HG03139 (cell line): ENCODE results near the gene APMAP.

Source experiments
- ATAC-seq: cut with Tn5 transposase; IDR thresholded peaks from one replicate; pipeline ENCODE4 v1.9.1; 2021; ENCODE audit not compliant: unreplicated experiment

APMAP gene

GRCh38 chr20:25024171-25024570 is 31.6 kb upstream of the APMAP start:
- no peak for ATAC-seq

DNA sequence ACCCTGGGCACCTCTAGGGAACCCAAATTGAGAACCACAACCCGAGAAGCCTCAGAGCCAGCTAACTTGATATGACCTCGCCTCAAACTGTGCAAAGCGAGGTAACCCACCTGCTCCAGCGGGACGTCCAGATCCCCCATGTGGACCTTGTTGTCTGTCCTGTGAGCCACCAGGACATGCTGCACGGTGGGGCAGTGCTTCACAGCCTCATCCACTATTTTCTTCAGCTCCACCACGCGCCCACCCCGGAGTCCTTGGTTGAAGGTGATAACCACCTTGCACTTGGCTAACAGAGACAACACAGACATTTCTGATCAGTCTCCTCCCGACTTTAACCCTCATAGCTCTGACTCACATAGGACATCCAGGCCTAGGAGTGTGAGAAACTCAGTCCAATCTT is 30.8 kb upstream of the APMAP start:
- ATAC-seq: no peak

DNA sequence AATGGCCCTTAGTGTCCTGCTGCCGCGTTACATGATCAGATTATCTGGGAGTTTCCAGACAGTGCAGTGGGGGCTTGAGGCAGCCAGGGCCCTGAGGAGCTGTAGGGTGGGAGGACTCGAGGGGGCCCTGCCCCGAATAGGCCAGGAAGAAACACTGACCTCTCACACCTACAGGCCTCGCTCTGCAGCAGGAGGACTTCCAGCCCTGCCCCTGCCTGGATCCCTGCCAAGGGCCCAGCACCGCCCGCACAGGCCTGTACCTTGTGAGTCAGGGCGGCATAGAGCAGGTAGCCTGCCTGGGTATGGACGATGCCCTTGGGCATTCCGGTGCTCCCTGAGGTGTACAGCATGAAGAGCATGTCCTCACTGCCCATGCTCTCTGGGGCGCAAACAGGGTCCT is 30.1 kb upstream of the APMAP start:
- ATAC-seq: no peak

DNA sequence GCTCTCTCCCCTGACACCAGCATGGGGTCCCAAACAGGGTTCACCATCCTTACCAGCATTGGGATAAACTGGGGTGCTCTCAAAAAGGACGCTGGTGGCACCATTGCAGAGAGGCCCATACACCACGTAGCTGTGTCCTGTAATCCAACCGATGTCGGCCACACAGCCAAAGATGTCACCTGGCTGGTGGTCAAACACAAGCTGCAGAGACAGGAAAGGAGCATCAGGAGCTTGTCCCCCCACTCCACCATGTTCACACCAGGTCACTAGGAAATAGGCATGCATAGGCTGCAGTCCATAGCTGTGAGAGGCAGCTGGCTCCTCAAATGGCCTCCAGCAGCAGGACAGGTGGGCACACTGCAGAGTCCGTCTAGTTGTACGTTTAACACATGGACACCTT is 28.8 kb upstream of the APMAP start:
- ATAC-seq: no peak

GRCh38 chr20:25020901-25021301 is 28.4 kb upstream of the APMAP start:
- no peak for ATAC-seq

DNA sequence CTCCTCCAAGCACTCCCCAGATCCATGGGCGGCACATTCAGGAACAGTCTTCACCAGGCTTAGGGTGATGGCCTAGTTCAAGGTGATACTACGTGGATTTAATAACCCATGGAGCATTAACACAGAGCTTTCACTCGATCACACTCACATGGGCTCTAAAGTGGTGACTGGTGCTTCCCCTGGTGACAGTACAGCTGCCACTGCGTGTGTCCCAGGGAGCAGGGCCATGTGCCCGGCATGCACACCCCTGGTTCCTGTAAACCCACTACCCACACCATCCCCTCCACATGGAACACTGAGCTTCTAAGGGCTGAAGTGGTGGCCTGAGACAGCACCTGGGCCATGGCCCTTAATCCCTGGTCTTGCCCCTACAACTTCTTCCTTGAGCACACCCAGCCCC is 27.8 kb upstream of the APMAP start:
- no peak for ATAC-seq

GRCh38 chr20:25019381-25020155 is 27.0 kb upstream of the APMAP start:
- no peak for ATAC-seq

DNA sequence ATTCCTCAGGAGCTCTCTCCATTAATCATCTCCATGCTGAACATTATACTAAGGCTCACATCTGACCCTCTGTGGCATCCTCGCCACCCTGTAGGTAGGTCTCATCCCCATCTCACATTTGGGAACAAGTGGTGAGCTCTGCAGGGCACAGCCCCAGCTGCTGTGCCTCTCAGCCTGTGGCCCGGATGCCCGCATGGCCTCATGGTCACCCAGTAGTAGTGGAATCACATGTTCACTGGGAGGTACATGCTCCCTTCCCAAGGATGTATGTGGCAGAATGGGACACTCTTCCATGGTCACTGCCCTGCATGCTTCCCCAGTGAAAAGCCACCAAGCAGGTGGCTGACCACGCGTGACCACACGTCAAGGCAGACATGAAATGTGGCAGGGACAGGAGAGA is 26.3 kb upstream of the APMAP start:
- no peak for ATAC-seq

GRCh38 chr20:25018425-25018824 is 25.9 kb upstream of the APMAP start:
- no peak for ATAC-seq

DNA sequence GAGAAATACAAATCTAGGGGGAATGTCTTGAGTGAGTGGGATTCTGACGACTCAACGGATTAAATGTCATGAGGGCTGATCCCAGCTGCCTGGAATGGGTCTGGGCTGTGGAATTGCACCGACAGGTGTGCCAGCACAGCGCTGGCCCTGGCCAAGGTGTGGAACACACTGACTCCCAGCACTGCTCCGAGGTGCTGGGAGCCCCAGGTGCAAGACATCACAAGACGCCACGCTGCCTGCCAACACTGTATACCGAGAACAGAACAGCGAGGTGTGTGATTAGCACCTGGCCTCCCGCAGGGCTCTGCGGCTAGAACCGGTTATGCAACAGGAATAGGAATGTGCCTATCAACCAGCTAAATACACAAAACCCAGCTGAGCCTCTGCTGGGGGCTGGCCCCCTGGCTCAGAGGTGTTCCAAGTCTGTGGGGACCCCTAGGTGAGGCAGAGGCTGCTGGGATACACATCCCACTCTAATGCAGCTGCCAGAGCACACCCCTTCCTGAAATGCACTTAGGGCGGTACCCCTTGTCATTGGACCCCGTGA is 24.8 kb upstream of the APMAP start:
- ATAC-seq: no peak

DNA sequence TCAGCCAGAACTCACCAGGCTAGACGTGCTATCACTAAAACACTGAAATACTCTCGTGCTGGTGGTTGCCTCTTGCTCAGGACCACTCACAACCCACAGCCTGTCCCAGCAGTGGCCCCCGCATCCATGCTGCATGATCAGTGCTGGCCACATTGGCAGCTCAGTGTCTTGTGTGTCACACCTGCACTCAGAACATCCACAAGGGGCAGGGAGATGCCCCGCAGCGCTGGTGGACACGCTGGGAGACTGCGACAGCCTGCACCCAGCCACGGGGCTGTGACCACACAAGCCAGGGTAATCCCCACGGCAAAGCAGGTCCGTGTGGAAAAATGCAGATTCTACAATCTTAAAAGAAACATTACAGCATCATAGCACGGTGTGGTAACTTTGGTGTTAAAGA is 23.9 kb upstream of the APMAP start:
- no peak for ATAC-seq

- no peak for ATAC-seq
Observed at GRCh38 chr20:25015986-25016385, 23.4 kb upstream of the APMAP start.

- no peak for ATAC-seq
Observed at GRCh38 chr20:25014816-25015215, 22.3 kb upstream of the APMAP start.

DNA sequence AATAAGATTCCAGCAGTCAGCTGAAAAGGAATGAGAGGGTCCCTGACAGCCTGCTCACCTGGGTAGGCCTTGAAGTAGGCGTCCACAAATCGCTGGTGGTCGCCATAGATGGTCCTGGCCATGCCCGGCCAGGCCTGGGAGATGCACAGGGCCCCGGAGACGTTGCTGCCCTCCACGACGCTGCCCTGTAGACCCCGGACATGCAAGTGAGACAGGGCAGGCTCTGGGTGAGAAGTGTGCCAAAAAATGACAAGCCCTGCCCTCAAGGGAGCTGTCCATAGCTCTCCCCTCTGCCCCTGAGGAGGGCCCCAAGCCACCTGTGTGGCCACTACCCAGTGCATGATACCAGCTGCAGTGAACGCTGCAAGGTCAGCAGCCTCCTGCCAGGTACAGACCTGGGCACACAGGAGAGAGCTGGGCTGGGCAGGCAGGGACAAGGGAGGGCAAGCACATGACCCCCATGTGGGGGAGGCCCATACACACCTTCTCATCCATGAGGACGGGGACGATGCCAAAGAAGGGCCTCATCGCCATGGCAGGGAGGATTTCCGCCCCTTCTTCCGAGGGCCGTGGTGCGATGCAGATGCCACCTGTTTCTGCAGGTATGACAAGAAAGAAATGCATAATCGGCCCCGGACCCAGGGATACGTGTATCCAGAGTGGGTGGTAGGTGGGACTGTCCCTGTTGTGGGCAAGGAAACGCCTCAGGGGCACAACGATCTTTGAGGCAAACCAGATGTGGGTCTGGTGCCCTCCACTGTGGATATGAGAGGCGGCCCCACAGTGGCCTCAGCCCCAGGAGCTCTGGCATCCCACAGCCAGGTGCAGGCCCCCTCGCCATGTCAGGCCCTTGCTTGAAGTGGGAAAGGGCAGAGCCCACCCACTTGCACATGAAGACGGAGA is 21.2 kb upstream of the APMAP start:
- no peak for ATAC-seq

- no peak for ATAC-seq
Observed at GRCh38 chr20:25012616-25013189, 20.2 kb upstream of the APMAP start.

- no peak for ATAC-seq
Observed at GRCh38 chr20:25011831-25012241, 19.3 kb upstream of the APMAP start.

DNA sequence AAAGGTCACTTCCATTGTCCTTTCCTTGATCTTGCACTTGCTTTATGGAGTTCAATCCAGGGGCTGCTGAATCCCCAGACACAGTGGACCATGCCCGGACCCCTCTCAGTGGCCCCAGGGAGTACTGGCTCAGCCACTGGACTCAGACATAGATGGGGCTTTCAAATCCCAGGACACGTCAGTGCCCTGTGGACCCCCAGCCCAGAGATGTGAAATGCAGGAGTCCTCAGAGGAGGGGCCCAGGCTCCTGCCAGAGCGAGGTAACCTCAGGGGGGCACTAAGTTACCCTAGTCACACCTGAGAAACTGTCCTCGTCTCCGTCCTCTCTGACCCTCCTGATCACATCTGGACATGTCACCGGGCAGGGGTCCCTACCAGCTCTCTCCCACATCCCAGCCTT is 18.7 kb upstream of the APMAP start:
- no peak for ATAC-seq

DNA sequence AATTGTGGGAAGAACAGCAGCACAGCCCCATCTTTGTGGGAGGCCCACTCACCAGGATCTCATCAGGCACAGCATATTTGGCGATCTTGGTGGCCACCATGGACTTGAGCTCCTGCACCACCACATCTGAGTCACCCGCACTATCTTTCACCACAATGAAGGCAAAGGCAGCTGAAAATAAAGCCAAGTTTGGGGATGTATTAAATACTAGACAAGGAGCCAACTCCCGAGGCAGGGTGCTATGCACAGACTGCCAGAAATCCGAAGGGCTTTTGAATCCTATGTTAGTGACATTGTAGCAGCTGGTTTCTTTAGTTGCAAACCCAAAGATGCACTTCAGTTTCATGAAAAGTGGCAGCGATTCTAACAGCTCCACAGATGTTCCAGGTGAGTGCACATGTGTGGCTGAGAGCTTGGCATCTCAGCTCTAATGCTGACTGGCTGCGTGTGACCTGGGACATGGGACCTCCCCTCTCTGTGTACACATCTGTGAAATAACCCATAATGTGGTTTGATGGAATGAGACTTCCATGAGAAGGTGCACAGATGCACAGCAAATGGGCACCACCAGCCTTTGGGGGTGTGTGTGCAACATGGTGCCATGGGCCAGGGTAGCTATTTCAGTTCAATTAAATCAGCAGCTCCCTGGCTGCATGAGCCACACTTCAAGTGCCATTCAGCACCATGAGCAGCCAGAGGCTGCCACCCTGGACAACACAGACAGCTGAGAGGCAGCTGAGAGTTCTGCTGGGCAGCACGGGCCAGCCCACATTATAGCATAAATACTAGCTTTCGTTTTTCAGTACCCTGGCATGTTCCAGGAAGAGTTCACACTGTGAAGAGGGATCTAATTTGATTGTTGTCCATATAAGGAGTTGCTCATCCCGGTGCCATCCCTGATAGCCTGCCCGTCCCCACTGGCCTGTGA is 16.9 kb upstream of the APMAP start:
- ATAC-seq: no peak

- ATAC-seq: no peak
Observed at GRCh38 chr20:25008388-25009217, 16.1 kb upstream of the APMAP start.
